Measurements from ENCODE around the gene TNFRSF19.

TNFRSF19 gene

DNA sequence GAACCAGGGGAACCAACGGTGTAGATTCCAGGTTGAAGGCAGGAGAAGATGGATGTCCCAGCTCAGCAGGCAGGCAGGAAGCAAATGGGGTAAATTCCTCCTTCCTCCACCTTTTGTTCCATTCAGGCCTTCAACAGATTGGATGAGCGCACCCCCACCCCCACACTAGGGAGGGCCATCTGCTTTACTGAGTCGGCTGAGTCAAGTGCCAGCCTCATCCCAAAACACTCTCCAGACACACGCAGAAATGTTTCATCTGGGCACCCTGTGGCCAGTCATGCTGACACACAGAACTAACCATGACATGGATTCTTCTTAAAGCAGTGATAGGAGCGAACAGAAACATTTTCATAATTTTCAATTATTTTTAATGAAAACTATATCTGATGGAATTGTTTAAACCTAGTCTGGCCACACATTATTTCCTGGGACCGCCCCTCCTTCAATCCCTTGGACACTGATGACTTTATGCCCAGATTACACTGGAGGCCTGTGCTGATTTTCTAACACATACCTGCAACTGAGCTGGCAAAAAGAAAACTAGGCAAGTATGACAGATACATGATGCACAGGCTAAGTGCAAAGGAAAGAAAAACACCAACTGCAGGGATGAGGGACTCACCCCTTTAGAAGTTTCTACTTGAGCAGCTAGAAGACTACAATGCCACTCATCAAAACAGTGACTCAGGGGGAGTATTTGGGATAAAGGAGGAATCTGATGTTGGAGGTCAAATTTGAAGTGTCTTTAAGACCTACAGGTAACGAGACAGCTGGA, 154.2 kb downstream of the TNFRSF19 start:
- no peak for DNase-seq (ENCODE audit: extremely low read depth, low read depth)
- TF ChIP-seq, protein P1, sequence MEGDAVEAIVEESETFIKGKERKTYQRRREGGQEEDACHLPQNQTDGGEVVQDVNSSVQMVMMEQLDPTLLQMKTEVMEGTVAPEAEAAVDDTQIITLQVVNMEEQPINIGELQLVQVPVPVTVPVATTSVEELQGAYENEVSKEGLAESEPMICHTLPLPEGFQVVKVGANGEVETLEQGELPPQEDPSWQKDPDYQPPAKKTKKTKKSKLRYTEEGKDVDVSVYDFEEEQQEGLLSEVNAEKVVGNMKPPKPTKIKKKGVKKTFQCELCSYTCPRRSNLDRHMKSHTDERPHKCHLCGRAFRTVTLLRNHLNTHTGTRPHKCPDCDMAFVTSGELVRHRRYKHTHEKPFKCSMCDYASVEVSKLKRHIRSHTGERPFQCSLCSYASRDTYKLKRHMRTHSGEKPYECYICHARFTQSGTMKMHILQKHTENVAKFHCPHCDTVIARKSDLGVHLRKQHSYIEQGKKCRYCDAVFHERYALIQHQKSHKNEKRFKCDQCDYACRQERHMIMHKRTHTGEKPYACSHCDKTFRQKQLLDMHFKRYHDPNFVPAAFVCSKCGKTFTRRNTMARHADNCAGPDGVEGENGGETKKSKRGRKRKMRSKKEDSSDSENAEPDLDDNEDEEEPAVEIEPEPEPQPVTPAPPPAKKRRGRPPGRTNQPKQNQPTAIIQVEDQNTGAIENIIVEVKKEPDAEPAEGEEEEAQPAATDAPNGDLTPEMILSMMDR (IDR thresholded peaks at IDR 0.05; ENCODE audit: low read depth, low read length, missing control alignments), result no peak
- no peak overlapping the region for H3K4me3 ChIP-seq (replicated peaks; ENCODE audit: low read depth, low read length)
